Spleen (tissue), 11 donors: ENCODE data around the gene SLC12A6. TPM values are rescaled to one million over a fixed set of nuclear protein-coding genes. Genes with fewer than 3 reads are reported as not detected.

ENCODE experiments used
- DNase-seq: peaks from one replicate; pipeline ENCODE4 v3.0.0-alpha.2; 2020
- H3K27ac ChIP-seq, 8 donors: fragments of 200-600 bp; sonication (generic) in 7 of 8; 1 replicate in 4 of 8; 2 replicates in 4 of 8; pipeline versions ENCODE4 v1.5.0 to v1.8.0; 2016 to 2021; ENCODE audit warnings: inconsistent platforms in 4 of 8, mild to moderate bottlenecking in 4 of 8, moderate library complexity in 1 of 8
- H3K27me3 ChIP-seq, 7 donors: fragments of 200-600 bp; sonication (generic) in 6 of 7; replicated peaks in 1 of 7; 1 replicate in 4 of 7; 2 replicates in 3 of 7; pipeline versions ENCODE4 v1.5.0 to v1.8.0; 2016 to 2021; ENCODE audit warnings: inconsistent platforms in 3 of 7, mild to moderate bottlenecking in 1 of 7
- H3K36me3 ChIP-seq, 6 donors: fragments of 200-600 bp; sonication (generic) in 5 of 6; 1 replicate in 4 of 6; 2 replicates in 2 of 6; pipeline versions ENCODE4 v1.5.0 to v1.8.0; 2016 to 2021; ENCODE audit warnings: inconsistent platforms in 2 of 6
- H3K4me1 ChIP-seq, 6 donors: fragments of 200-600 bp; sonication (generic) in 5 of 6; 1 replicate in 3 of 6; 2 replicates in 3 of 6; pipeline versions ENCODE4 v1.5.0 to v1.8.0; 2016 to 2021; ENCODE audit warnings: inconsistent platforms in 3 of 6
- H3K4me3 ChIP-seq, 8 donors: fragments of 200-600 bp; sonication (generic) in 7 of 8; 1 replicate in 4 of 8; 2 replicates in 4 of 8; pipeline versions ENCODE4 v1.5.0 to v1.8.0; 2016 to 2021; ENCODE audit warnings: inconsistent platforms in 4 of 8, mild to moderate bottlenecking in 4 of 8, moderate library complexity in 2 of 8
- H3K9me3 ChIP-seq, 8 donors: fragments of 200-600 bp; sonication (generic) in 7 of 8; 1 replicate in 4 of 8; 2 replicates in 4 of 8; pipeline versions ENCODE4 v1.5.0 to v1.8.0; 2016 to 2021; ENCODE audit warnings: inconsistent platforms in 4 of 8
- CTCF ChIP-seq, 11 experiments: fragments of 200-600 bp in 7 of 11; fragments of 450-650 bp in 4 of 11; sonication (generic) in 4 of 11; IDR thresholded peaks in 8 of 11; conservative IDR thresholded peaks in 3 of 11; 1 replicate in 7 of 11; 2 replicates in 4 of 11; pipeline versions ENCODE4 v1.4.0 to v1.8.0; 2016 to 2021; ENCODE audit warnings: antibody characterized with exemption in 11 of 11, inconsistent platforms in 4 of 11, mild to moderate bottlenecking in 1 of 11
- POLR2A ChIP-seq, 3 donors: fragments of 450-650 bp; IDR thresholded peaks; one replicate each; pipeline ENCODE4 v1.5.1; 2017; ENCODE audit warnings: antibody characterized with exemption in 3 of 3, mild to moderate bottlenecking in 1 of 3
- POLR2AphosphoS5 ChIP-seq, 3 donors: sonication (generic); formaldehyde crosslinking; IDR thresholded peaks; one replicate each; pipeline ENCODE4 v1.5.1; 2017; ENCODE audit warnings: antibody characterized with exemption in 3 of 3
- WGBS, 5 donors: extraction: QIAGEN DNeasy Blood & Tissue Kit in 3 of 5; methylation state at CpG; one replicate each; pipeline versions ENCODE4 v1.1.5 to v1.1.7; 2013 to 2018; 5-methylcytosine and 5-hydroxymethylcytosine counted together
- intact Hi-C: fragments of 100-400 bp; cut with DNase I; formaldehyde crosslinking; loops from one replicate; pipeline ENCODE4 v1.15.0; 2023; ENCODE audit warnings: low total_unique reads
- polyA plus RNA-seq, 3 donors: library from polyadenylated mRNA; stranded (reverse); fragments of 200-250 nt; gene quantifications; one replicate each; pipeline ENCODE4 v1.2.1, GENCODE V29; 2013
- total RNA-seq, 7 donors: library from RNA; depleted of rRNA in 3 of 7; stranded (reverse); fragments of >200 nt in 3 of 7; fragmentation: NEBNext Ultra II Directional in 4 of 7; extraction: Animal tissue kit (Norgen Biotek cat#: 25700) in 4 of 7; gene quantifications; one replicate each; pipeline versions ENCODE4 v1.1.0 to v1.2.1, GENCODE V29; 2016 to 2021
- donor health status: healthy with polysubstance abuse.
- donor health status: DM: no; HTN: no; CAD: no; lungs with moderate emphysema.
- donor health status: DM: no; HTN: no; CAD: no.
- donor health status: Bipolar disorder and iron deficiency.
- donor health status: healthy.
- donor health status: DM: no; HTN: no; CAD: no.
- donor health status: DM: yes; HTN: yes; CAD: no.

The SLC12A6 gene
- total and polyA plus RNA-seq, 10 donors: 5.2 to 120 (median 58.3) TPM

GRCh38 chr15:34280193-34280592 lies 57.4 kb downstream of the SLC12A6 start:
- 90 to 97% (median 92%) methylated on average over 4 of the region's 4 CpGs for WGBS, 5 donors
- TF ChIP-seq POLR2AphosphoS5 (IDR thresholded peaks at IDR 0.05) (no peak), CTCF (IDR thresholded peaks at IDR 0.05 in 8 of 11, conservative IDR thresholded peaks at IDR 0.05 in 3 of 11) (no peak)
- no peak overlapping the region for H3K27ac ChIP-seq
- intact Hi-C loops: no loop called here
- no peak overlapping the region for H3K4me3 ChIP-seq
- peaks cover 0 to 4% (median 0%) of the 10 kb centered on the region in 6 donors for H3K4me1 ChIP-seq
- no peaks in the 10 kb centered on the region for H3K27me3 ChIP-seq
- H3K36me3 ChIP-seq: no peaks in the 10 kb centered on the region
- H3K9me3 ChIP-seq: no peaks in the 10 kb centered on the region
- DNase-seq: no peak

GRCh38 chr15:34279368-34279767 lies 58.2 kb downstream of the SLC12A6 start:
- DNase-seq: no peak
- Histone ChIP-seq H3K4me1 (no peaks in the 10 kb centered on the region), H3K36me3 (peaks cover 0 to 7% (median 0%) of the 10 kb centered on the region in 6 donors), H3K9me3 (no peaks in the 10 kb centered on the region), H3K27ac (no peak overlapping the region), H3K27me3 (no peaks in the 10 kb centered on the region), H3K4me3 (no peak overlapping the region)
- 82 to 92% (median 89%) methylated on average over 2 of the region's 2 CpGs for WGBS, 5 donors
- intact Hi-C loops: no loop called here
- TF ChIP-seq POLR2AphosphoS5 (IDR thresholded peaks at IDR 0.05) (no peak), CTCF (IDR thresholded peaks at IDR 0.05 in 8 of 11, conservative IDR thresholded peaks at IDR 0.05 in 3 of 11) (no peak), POLR2A (IDR thresholded peaks at IDR 0.05) (no peak)

DNA sequence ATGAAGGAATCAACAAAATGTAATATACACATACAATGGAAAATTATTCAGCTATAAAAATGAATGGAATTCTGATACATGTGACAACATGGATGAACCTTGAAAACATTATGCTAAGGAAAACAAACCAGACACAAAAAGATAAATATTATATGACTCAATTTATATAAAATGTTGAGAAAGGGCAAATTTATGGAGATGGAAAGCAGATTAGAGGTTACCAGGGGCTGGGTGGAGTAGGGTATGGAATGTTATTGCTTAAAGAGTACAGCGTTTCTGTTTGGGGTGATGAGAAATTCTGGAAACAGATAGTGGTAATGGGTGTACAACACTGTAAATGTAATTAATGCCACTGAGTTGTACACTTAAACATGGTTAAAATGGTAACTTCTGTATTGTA lies 61.9 kb downstream of the SLC12A6 start:
- intact Hi-C loops: no loop called here
- no peaks in the 10 kb centered on the region for H3K4me1 ChIP-seq
- WGBS, 5 donors: 89 to 100% (median 94%) methylated on average over 1 of the region's 1 CpG
- no peak overlapping the region for H3K27ac ChIP-seq
- DNase-seq: no peak
- no peaks in the 10 kb centered on the region for H3K27me3 ChIP-seq
- peaks cover 0 to 28% (median 2%) of the 10 kb centered on the region in 6 donors for H3K36me3 ChIP-seq
- no peak for TF ChIP-seq CTCF (IDR thresholded peaks at IDR 0.05 in 8 of 11, conservative IDR thresholded peaks at IDR 0.05 in 3 of 11)
- no peak for TF ChIP-seq POLR2A (IDR thresholded peaks at IDR 0.05)
- no peak for TF ChIP-seq POLR2AphosphoS5 (IDR thresholded peaks at IDR 0.05)
- no peak overlapping the region for H3K4me3 ChIP-seq
- no peaks in the 10 kb centered on the region for H3K9me3 ChIP-seq

DNA sequence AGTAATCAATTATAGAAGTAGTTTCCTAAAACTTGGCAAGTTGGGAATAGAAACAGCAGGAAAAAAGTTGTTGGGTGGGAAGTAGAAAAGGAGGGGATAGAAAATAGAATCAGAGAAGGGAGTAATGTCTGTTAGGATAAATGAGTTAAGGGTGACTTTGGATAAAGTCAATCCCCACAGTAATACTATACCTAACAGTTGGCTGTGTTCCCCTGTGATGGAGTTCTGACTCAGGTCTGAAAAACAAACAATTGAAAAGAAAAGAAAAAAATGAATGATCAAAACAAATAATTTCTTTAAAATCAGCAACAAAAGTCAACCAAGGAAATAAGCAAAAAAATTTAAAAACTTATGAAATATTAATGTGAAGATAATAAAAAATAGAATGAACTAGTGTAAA lies 62.4 kb downstream of the SLC12A6 start:
- no peak overlapping the region for H3K4me3 ChIP-seq
- peaks cover 0 to 33% (median 2%) of the 10 kb centered on the region in 6 donors for H3K36me3 ChIP-seq
- no peak for TF ChIP-seq POLR2A (IDR thresholded peaks at IDR 0.05)
- intact Hi-C loops: no loop called here
- H3K27ac ChIP-seq: no peak overlapping the region
- no peaks in the 10 kb centered on the region for H3K4me1 ChIP-seq
- no peaks in the 10 kb centered on the region for H3K9me3 ChIP-seq
- DNase-seq: no peak
- H3K27me3 ChIP-seq: no peaks in the 10 kb centered on the region

- Histone ChIP-seq H3K27me3 (no peaks in the 10 kb centered on the region), H3K4me1 (no peaks in the 10 kb centered on the region), H3K36me3 (peaks cover 0 to 34% (median 2%) of the 10 kb centered on the region in 6 donors), H3K9me3 (no peaks in the 10 kb centered on the region), H3K27ac (no peak overlapping the region), H3K4me3 (no peak overlapping the region)
- DNase-seq: no peak
- 70 to 89% (median 82%) methylated on average over 3 of the region's 3 CpGs for WGBS, 5 donors
- TF ChIP-seq POLR2A (IDR thresholded peaks at IDR 0.05) (no peak), POLR2AphosphoS5 (IDR thresholded peaks at IDR 0.05) (no peak), CTCF (IDR thresholded peaks at IDR 0.05 in 8 of 11, conservative IDR thresholded peaks at IDR 0.05 in 3 of 11) (no peak)
- intact Hi-C loops: no loop called here
Measured at GRCh38 chr15:34271493-34271892, 66.1 kb downstream of the SLC12A6 start.
